Measurements from ENCODE around the gene TMEM242. TPM values are rescaled to one million over a fixed set of nuclear protein-coding genes. Genes with fewer than 3 reads are reported as not detected.

The TMEM242 gene
- total and polyA plus RNA-seq, 2 donors (not counting 3 experiments of a cell fraction or from before 2014, with no cell fraction given), result 5.3 to 15.5 TPM

DNA sequence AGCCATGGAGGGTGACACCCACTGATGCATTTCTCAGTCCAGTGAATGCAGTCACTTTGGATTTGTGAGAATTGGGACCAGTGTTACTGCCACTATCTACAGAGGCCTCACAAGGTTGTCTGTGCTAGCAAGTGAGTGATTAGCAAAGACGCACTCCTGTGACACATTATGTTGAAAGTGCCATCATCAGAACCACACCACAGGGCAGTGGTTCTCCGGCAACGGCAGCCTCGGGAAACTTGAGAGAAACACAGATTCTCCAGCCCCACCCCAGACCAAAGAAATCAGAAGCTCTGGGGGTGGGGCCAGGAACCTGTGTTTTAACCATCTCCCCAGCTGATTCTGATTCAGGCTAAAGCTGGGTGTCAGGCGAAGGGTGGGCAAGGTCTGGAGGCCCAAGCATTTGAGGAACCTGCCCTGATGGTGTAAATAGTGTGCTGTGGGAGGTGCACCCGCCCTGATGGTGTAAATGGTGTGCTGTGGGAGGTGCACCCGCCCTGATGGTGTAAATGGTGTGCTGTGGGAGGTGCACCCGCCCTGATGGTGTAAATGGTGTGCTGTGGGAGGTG, 39.9 kb downstream of the TMEM242 start:
- H3K9ac ChIP-seq (replicated peaks; ENCODE audit: extremely low read depth, insufficient read depth, low read length), result no peak overlapping the region
- ChIA-PET POLR2A (no interaction called here), CTCF (no interaction called here)
- no peaks in the 10 kb centered on the region for H3K27me3 ChIP-seq (ENCODE audit: control insufficient read depth in 2 of 2, insufficient read depth in 2 of 2, low read length in 2 of 2)
- H3K4me3 ChIP-seq (replicated peaks in 1 of 3; ENCODE audit: insufficient read depth in 1 of 3, low read depth in 1 of 3, low read length in 3 of 3), result no peak overlapping the region
- no peak overlapping the region for H3K27ac ChIP-seq (ENCODE audit: insufficient read depth, low read depth, low read length)
- intact Hi-C loops (cut with micrococcal nuclease) (no loop called here), dilution Hi-C loops (cut with MboI; ENCODE audit: extremely low pct_ligation_motif_present, low sequenced_read_pairs) (no loop called here)
- H3K36me3 ChIP-seq (ENCODE audit: control insufficient read depth in 2 of 2, extremely low read depth in 1 of 2, insufficient read depth in 2 of 2, low read length in 2 of 2), result peaks cover 0 to 2% of the 10 kb centered on the region in 2 experiments
- H3K9me3 ChIP-seq (replicated peaks; ENCODE audit: control insufficient read depth, insufficient read depth, low read length), result no peaks in the 10 kb centered on the region
- no peak overlapping the region for H2AFZ ChIP-seq (ENCODE audit: low read depth, low read length)
- no peaks in the 10 kb centered on the region for H3K79me2 ChIP-seq (ENCODE audit: control insufficient read depth, insufficient read depth, low read length)
- H4K20me1 ChIP-seq (replicated peaks; ENCODE audit: control insufficient read depth, extremely low read depth, insufficient read depth, low read length), result no peaks in the 10 kb centered on the region
- FAIRE-seq, result no peak
- H3K4me1 ChIP-seq (ENCODE audit: control insufficient read depth, extremely low read depth, insufficient read depth, low read length), result no peaks in the 10 kb centered on the region
- no peak for DNase-seq (ENCODE audit: low read depth, low spot score)
- TF ChIP-seq MAX (IDR thresholded peaks at IDR 0.05; ENCODE audit: insufficient read depth, insufficient read length), result no peak
- BruUV-seq (replicated peaks), result no TSS peak
- H3K9me1 ChIP-seq (replicated peaks; ENCODE audit: control insufficient read depth, extremely low read depth, insufficient read depth, low read length), result no peaks in the 10 kb centered on the region
- H3K4me2 ChIP-seq (ENCODE audit: insufficient read depth, low read length), result no peak overlapping the region

- CTCF ChIA-PET, result interaction anchor here (1.0 to 2.4 kb wide), 6 partner anchors 13 to 102 kb away, joined by 3 to 9 read pairs (median 6); no protein-coding TSS in a partner anchor
- no peak for FAIRE-seq
- TF ChIP-seq MYC (IDR thresholded peaks at IDR 0.05; ENCODE audit: low read depth, low read length), result no peak
- no peak for TF ChIP-seq GATA2 (IDR thresholded peaks at IDR 0.05; ENCODE audit: insufficient read depth, insufficient read length, low read depth, low read length)
- TF ChIP-seq FOS (IDR thresholded peaks at IDR 0.05; ENCODE audit: borderline replicate concordance, insufficient read depth, low read length), result no peak
- no peak for TF ChIP-seq POLR2A (IDR thresholded peaks at IDR 0.05; ENCODE audit: low read depth, low read length)
- TF ChIP-seq JUN (IDR thresholded peaks at IDR 0.05; ENCODE audit: borderline replicate concordance, insufficient read depth, insufficient read length, low read depth), result no peak
- TF ChIP-seq, protein P1, sequence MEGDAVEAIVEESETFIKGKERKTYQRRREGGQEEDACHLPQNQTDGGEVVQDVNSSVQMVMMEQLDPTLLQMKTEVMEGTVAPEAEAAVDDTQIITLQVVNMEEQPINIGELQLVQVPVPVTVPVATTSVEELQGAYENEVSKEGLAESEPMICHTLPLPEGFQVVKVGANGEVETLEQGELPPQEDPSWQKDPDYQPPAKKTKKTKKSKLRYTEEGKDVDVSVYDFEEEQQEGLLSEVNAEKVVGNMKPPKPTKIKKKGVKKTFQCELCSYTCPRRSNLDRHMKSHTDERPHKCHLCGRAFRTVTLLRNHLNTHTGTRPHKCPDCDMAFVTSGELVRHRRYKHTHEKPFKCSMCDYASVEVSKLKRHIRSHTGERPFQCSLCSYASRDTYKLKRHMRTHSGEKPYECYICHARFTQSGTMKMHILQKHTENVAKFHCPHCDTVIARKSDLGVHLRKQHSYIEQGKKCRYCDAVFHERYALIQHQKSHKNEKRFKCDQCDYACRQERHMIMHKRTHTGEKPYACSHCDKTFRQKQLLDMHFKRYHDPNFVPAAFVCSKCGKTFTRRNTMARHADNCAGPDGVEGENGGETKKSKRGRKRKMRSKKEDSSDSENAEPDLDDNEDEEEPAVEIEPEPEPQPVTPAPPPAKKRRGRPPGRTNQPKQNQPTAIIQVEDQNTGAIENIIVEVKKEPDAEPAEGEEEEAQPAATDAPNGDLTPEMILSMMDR (IDR thresholded peaks at IDR 0.05; ENCODE audit: extremely low read depth in 1 of 2, insufficient read depth in 1 of 2, low read depth in 1 of 2, low read length in 2 of 2), result no peak
- no peak for TF ChIP-seq EZH2 (IDR thresholded peaks at IDR 0.05; ENCODE audit: borderline replicate concordance, low read depth, low read length, severe bottlenecking)
- TF ChIP-seq POLR2AphosphoS5 (IDR thresholded peaks at IDR 0.05; ENCODE audit: insufficient read depth, low read depth, low read length), result no peak
- TF ChIP-seq MAX (IDR thresholded peaks at IDR 0.05; ENCODE audit: insufficient read depth, insufficient read length), result no peak
Observed at GRCh38 chr6:157282284-157282683, 41.0 kb downstream of the TMEM242 start.

More at GRCh38 chr6:157282284-157282683, 41.0 kb downstream of the TMEM242 start:
- dilution Hi-C loops (cut with MboI; ENCODE audit: extremely low pct_ligation_motif_present, low sequenced_read_pairs), result no loop called here
- no peaks in the 10 kb centered on the region for H3K36me3 ChIP-seq (ENCODE audit: control insufficient read depth in 2 of 2, extremely low read depth in 1 of 2, insufficient read depth in 2 of 2, low read length in 2 of 2)
- H3K27me3 ChIP-seq (ENCODE audit: control insufficient read depth in 2 of 2, insufficient read depth in 2 of 2, low read length in 2 of 2), result no peaks in the 10 kb centered on the region
- H3K4me2 ChIP-seq (ENCODE audit: insufficient read depth, low read length), result no peak overlapping the region
- H3K79me2 ChIP-seq (ENCODE audit: control insufficient read depth, insufficient read depth, low read length), result no peaks in the 10 kb centered on the region
- H3K27ac ChIP-seq (ENCODE audit: insufficient read depth, low read depth, low read length), result no peak overlapping the region
- no peaks in the 10 kb centered on the region for H3K4me1 ChIP-seq (ENCODE audit: control insufficient read depth, extremely low read depth, insufficient read depth, low read length)
- DNase-seq (ENCODE audit: low read depth, low spot score), result no peak
- H3K4me3 ChIP-seq (replicated peaks in 1 of 3; ENCODE audit: insufficient read depth in 1 of 3, low read depth in 1 of 3, low read length in 3 of 3), result no peak overlapping the region
- H3K9ac ChIP-seq (replicated peaks; ENCODE audit: extremely low read depth, insufficient read depth, low read length), result no peak overlapping the region
- POLR2A ChIA-PET, result no interaction called here
- H3K9me3 ChIP-seq (replicated peaks; ENCODE audit: control insufficient read depth, insufficient read depth, low read length), result no peaks in the 10 kb centered on the region
- no peak overlapping the region for H2AFZ ChIP-seq (ENCODE audit: low read depth, low read length)
- BruUV-seq (replicated peaks), result no TSS peak
- no peaks in the 10 kb centered on the region for H3K9me1 ChIP-seq (replicated peaks; ENCODE audit: control insufficient read depth, extremely low read depth, insufficient read depth, low read length)
- no peaks in the 10 kb centered on the region for H4K20me1 ChIP-seq (replicated peaks; ENCODE audit: control insufficient read depth, extremely low read depth, insufficient read depth, low read length)
- intact Hi-C loops (cut with micrococcal nuclease), result no loop called here

Data from endothelial cell of umbilical vein (primary cell).